ENCODE results near the gene ZNF503. TPM values are rescaled to one million over a fixed set of nuclear protein-coding genes. Genes with fewer than 3 reads are reported as not detected.

Gene ZNF503
- total RNA-seq, 2 experiments from 2014 or later = 0.07 to 0.21 TPM

- CTCF ChIA-PET = interaction anchor here (1.2 to 1.5 kb wide), 2 partner anchors 9 to 28 kb away, joined by 3 to 4 read pairs; partner anchors contain the start of gene ZNF503
- intact Hi-C loops (cut with micrococcal nuclease) = no loop called here
- H3K27ac Mint-ChIP-seq = no peak overlapping the region
- H3K27me3 Mint-ChIP-seq (ENCODE audit: low read depth) = peaks cover 39% of the 10 kb centered on the region
- H3K4me3 Mint-ChIP-seq = no peak overlapping the region
- H3K36me3 Mint-ChIP-seq (ENCODE audit: low read depth) = no peaks in the 10 kb centered on the region
- peaks cover 5% of the 10 kb centered on the region for H3K4me1 Mint-ChIP-seq (ENCODE audit: low read depth)
- no peaks in the 10 kb centered on the region for H3K9me3 Mint-ChIP-seq
- no peak for DNase-seq
Observed at GRCh38 chr10:75429159-75429827, 27.7 kb upstream of the ZNF503 start.

- intact Hi-C loops (cut with micrococcal nuclease) = no loop called here
- no peak for DNase-seq
- H3K9me3 Mint-ChIP-seq = no peaks in the 10 kb centered on the region
- H3K27me3 Mint-ChIP-seq (ENCODE audit: low read depth) = peaks cover 34% of the 10 kb centered on the region
- H3K4me1 Mint-ChIP-seq (ENCODE audit: low read depth) = peaks cover 5% of the 10 kb centered on the region
- no peak overlapping the region for H3K27ac Mint-ChIP-seq
- H3K4me3 Mint-ChIP-seq = no peak overlapping the region
- H3K36me3 Mint-ChIP-seq (ENCODE audit: low read depth) = no peaks in the 10 kb centered on the region
- CTCF ChIA-PET = interaction anchor here (1.5 kb wide), 1 partner anchor 9 kb away, joined by 3 read pairs; no protein-coding TSS in a partner anchor
Observed at GRCh38 chr10:75428434-75429158, 27.0 kb upstream of the ZNF503 start.

- Mint-ChIP-seq H3K36me3 (ENCODE audit: low read depth) (no peaks in the 10 kb centered on the region), H3K27me3 (ENCODE audit: low read depth) (peaks cover 28% of the 10 kb centered on the region), H3K4me3 (no peak overlapping the region), H3K4me1 (ENCODE audit: low read depth) (peaks cover 5% of the 10 kb centered on the region), H3K9me3 (no peaks in the 10 kb centered on the region), H3K27ac (no peak overlapping the region)
- CTCF ChIA-PET = interaction anchor here (1.5 kb wide), 1 partner anchor 10 kb away, joined by 3 read pairs; no protein-coding TSS in a partner anchor
- DNase-seq = no peak
- intact Hi-C loops (cut with micrococcal nuclease) = no loop called here
Observed at GRCh38 chr10:75427951-75428350, 26.4 kb upstream of the ZNF503 start.

GRCh38 chr10:75426880-75427279 lies 25.3 kb upstream of the ZNF503 start:
- intact Hi-C loops (cut with micrococcal nuclease) = no loop called here
- CTCF ChIA-PET = no interaction called here
- Mint-ChIP-seq H3K27me3 (ENCODE audit: low read depth) (peaks cover 19% of the 10 kb centered on the region), H3K36me3 (ENCODE audit: low read depth) (no peaks in the 10 kb centered on the region), H3K4me1 (ENCODE audit: low read depth) (peaks cover under 1% of the 10 kb centered on the region), H3K4me3 (no peak overlapping the region), H3K27ac (no peak overlapping the region), H3K9me3 (no peaks in the 10 kb centered on the region)
- DNase-seq = no peak

GRCh38 chr10:75425291-75426079 lies 23.9 kb upstream of the ZNF503 start:
- no peak for DNase-seq
- CTCF ChIA-PET = no interaction called here
- no peak overlapping the region for H3K4me3 Mint-ChIP-seq
- no peaks in the 10 kb centered on the region for H3K36me3 Mint-ChIP-seq (ENCODE audit: low read depth)
- H3K9me3 Mint-ChIP-seq = no peaks in the 10 kb centered on the region
- intact Hi-C loops (cut with micrococcal nuclease) = no loop called here
- no peak overlapping the region for H3K27ac Mint-ChIP-seq
- no peaks in the 10 kb centered on the region for H3K4me1 Mint-ChIP-seq (ENCODE audit: low read depth)
- peaks cover 14% of the 10 kb centered on the region for H3K27me3 Mint-ChIP-seq (ENCODE audit: low read depth)

- intact Hi-C loops (cut with micrococcal nuclease) = no loop called here
- no peaks in the 10 kb centered on the region for H3K36me3 Mint-ChIP-seq (ENCODE audit: low read depth)
- H3K9me3 Mint-ChIP-seq = no peaks in the 10 kb centered on the region
- CTCF ChIA-PET = no interaction called here
- H3K27me3 Mint-ChIP-seq (ENCODE audit: low read depth) = peaks cover 5% of the 10 kb centered on the region
- no peaks in the 10 kb centered on the region for H3K4me1 Mint-ChIP-seq (ENCODE audit: low read depth)
- no peak overlapping the region for H3K4me3 Mint-ChIP-seq
- H3K27ac Mint-ChIP-seq = no peak overlapping the region
- no peak for DNase-seq
Observed at GRCh38 chr10:75424571-75424970, 23.0 kb upstream of the ZNF503 start.

GRCh38 chr10:75422913-75423312 lies 21.3 kb upstream of the ZNF503 start:
- intact Hi-C loops (cut with micrococcal nuclease) = no loop called here
- H3K4me1 Mint-ChIP-seq (ENCODE audit: low read depth) = no peaks in the 10 kb centered on the region
- no peaks in the 10 kb centered on the region for H3K9me3 Mint-ChIP-seq
- H3K27me3 Mint-ChIP-seq (ENCODE audit: low read depth) = no peaks in the 10 kb centered on the region
- CTCF ChIA-PET = no interaction called here
- no peak overlapping the region for H3K4me3 Mint-ChIP-seq
- DNase-seq = no peak
- H3K36me3 Mint-ChIP-seq (ENCODE audit: low read depth) = no peaks in the 10 kb centered on the region
- H3K27ac Mint-ChIP-seq = no peak overlapping the region

- Mint-ChIP-seq H3K27ac (no peak overlapping the region), H3K9me3 (no peaks in the 10 kb centered on the region), H3K4me3 (no peak overlapping the region), H3K36me3 (ENCODE audit: low read depth) (no peaks in the 10 kb centered on the region), H3K4me1 (ENCODE audit: low read depth) (no peaks in the 10 kb centered on the region), H3K27me3 (ENCODE audit: low read depth) (peaks cover 11% of the 10 kb centered on the region)
- intact Hi-C loops (cut with micrococcal nuclease) = no loop called here
- CTCF ChIA-PET = no interaction called here
- DNase-seq = no peak
Observed at GRCh38 chr10:75418712-75419111, 17.1 kb upstream of the ZNF503 start.

GRCh38 chr10:75418293-75418692 lies 16.7 kb upstream of the ZNF503 start:
- intact Hi-C loops (cut with micrococcal nuclease) = no loop called here
- Mint-ChIP-seq H3K4me1 (ENCODE audit: low read depth) (no peaks in the 10 kb centered on the region), H3K9me3 (no peaks in the 10 kb centered on the region), H3K36me3 (ENCODE audit: low read depth) (no peaks in the 10 kb centered on the region), H3K27me3 (ENCODE audit: low read depth) (peaks cover 11% of the 10 kb centered on the region), H3K4me3 (no peak overlapping the region), H3K27ac (no peak overlapping the region)
- DNase-seq = no peak
- CTCF ChIA-PET = no interaction called here

GRCh38 chr10:75417522-75417927 lies 16.0 kb upstream of the ZNF503 start:
- H3K27ac Mint-ChIP-seq = no peak overlapping the region
- H3K9me3 Mint-ChIP-seq = no peaks in the 10 kb centered on the region
- no peak for DNase-seq
- no peaks in the 10 kb centered on the region for H3K36me3 Mint-ChIP-seq (ENCODE audit: low read depth)
- intact Hi-C loops (cut with micrococcal nuclease) = no loop called here
- H3K27me3 Mint-ChIP-seq (ENCODE audit: low read depth) = peaks cover 13% of the 10 kb centered on the region
- H3K4me3 Mint-ChIP-seq = no peak overlapping the region
- H3K4me1 Mint-ChIP-seq (ENCODE audit: low read depth) = no peaks in the 10 kb centered on the region
- CTCF ChIA-PET = no interaction called here

GRCh38 chr10:75414527-75414926 lies 13.0 kb upstream of the ZNF503 start:
- intact Hi-C loops (cut with micrococcal nuclease) = no loop called here
- DNase-seq = no peak
- peaks cover 2% of the 10 kb centered on the region for H3K4me1 Mint-ChIP-seq (ENCODE audit: low read depth)
- H3K27me3 Mint-ChIP-seq (ENCODE audit: low read depth) = peaks cover 32% of the 10 kb centered on the region
- no peak overlapping the region for H3K4me3 Mint-ChIP-seq
- H3K27ac Mint-ChIP-seq = no peak overlapping the region
- no peaks in the 10 kb centered on the region for H3K9me3 Mint-ChIP-seq
- no peaks in the 10 kb centered on the region for H3K36me3 Mint-ChIP-seq (ENCODE audit: low read depth)
- CTCF ChIA-PET = interaction anchor here (0.7 kb wide), 1 partner anchor 15 kb away, joined by 3 read pairs; no protein-coding TSS in a partner anchor

- CTCF ChIA-PET = no interaction called here
- Mint-ChIP-seq H3K27me3 (ENCODE audit: low read depth) (peaks cover 57% of the 10 kb centered on the region), H3K27ac (peak overlapping the region; percentile 7), H3K9me3 (no peaks in the 10 kb centered on the region), H3K4me1 (ENCODE audit: low read depth) (peaks cover 11% of the 10 kb centered on the region), H3K4me3 (peak overlapping the region; percentile 56), H3K36me3 (ENCODE audit: low read depth) (no peaks in the 10 kb centered on the region)
- no peak for DNase-seq
- intact Hi-C loops (cut with micrococcal nuclease) = no loop called here
Observed at GRCh38 chr10:75410132-75411005, 8.8 kb upstream of the ZNF503 start.

Measured in activated naive CD4-positive, alpha-beta T cell treated with anti-CD3 and anti-CD28 coated beads for 36 hours (primary cell).